PC-3 (cell line): ENCODE data around the gene KCNN1. TPM values are rescaled to one million over a fixed set of nuclear protein-coding genes. Genes with fewer than 3 reads are reported as not detected.

Experiments
- ATAC-seq: fragments of 200-7000 bp; cut with Tn5 transposase; 2 replicates; pipeline ENCODE4 v1.9.1; 2020; ENCODE audit warnings: mild to moderate bottlenecking, moderate library complexity
- BruUV-seq: library from RNA; stranded (reverse); fragments of 400-500 nt; replicated peaks from 2 replicates; lab custom pipeline; 2021; lab: Mats Ljungman, UMichigan
- CTCF ChIA-PET: fragments of 300-600 bp; sonication (Branson Sonifier 250); formaldehyde crosslinking; loops from one replicate; lab custom pipeline; 2022; ENCODE audit warnings: antibody characterized with exemption; lab: Charles Lee
- POLR2A ChIA-PET: fragments of 300-600 bp; sonication (Branson Sonifier 250); formaldehyde crosslinking; loops from one replicate; lab custom pipeline; 2022; ENCODE audit warnings: antibody characterized with exemption; ENCODE audit not compliant: unreplicated experiment; lab: Charles Lee
- DNase-seq: peaks from one replicate; pipeline ENCODE4 v3.0.0-alpha.2; 2015
- H2AFZ ChIP-seq: fragments of 300-600 bp; sonication (generic); 2 replicates; pipeline ENCODE4 v1.6.0; 2016; ENCODE audit warnings: antibody characterized with exemption, low read length
- H3F3A ChIP-seq: fragments of 300-600 bp; sonication (generic); one replicate; pipeline ENCODE4 v1.6.0; 2017; ENCODE audit warnings: antibody characterized with exemption, low read length, control low read depth, mild to moderate bottlenecking; ENCODE audit not compliant: unreplicated experiment
- H3K27ac ChIP-seq: fragments of 300-600 bp; sonication (generic); 2 replicates; pipeline ENCODE4 v1.5.1; 2016; ENCODE audit warnings: mild to moderate bottlenecking, low read length
- H3K27me3 ChIP-seq: fragments of 300-600 bp; sonication (generic); 2 replicates; pipeline ENCODE4 v1.6.1; 2016; ENCODE audit warnings: low read length, mixed read lengths
- H3K36me3 ChIP-seq: fragments of 300-600 bp; sonication (generic); 2 replicates; pipeline ENCODE4 v1.6.1; 2016; ENCODE audit warnings: low read depth, mixed run types, low read length, mixed read lengths
- H3K4me1 ChIP-seq: fragments of 300-600 bp; sonication (generic); 2 replicates; pipeline ENCODE4 v1.5.1; 2016; ENCODE audit warnings: low read length; ENCODE audit not compliant: insufficient read depth
- H3K4me2 ChIP-seq: fragments of 300-600 bp; sonication (generic); 2 replicates; pipeline ENCODE4 v1.6.0; 2016; ENCODE audit warnings: low read length
- H3K4me3 ChIP-seq: fragments of 300-600 bp; sonication (generic); 2 replicates; pipeline ENCODE4 v1.5.1; 2016; ENCODE audit warnings: mild to moderate bottlenecking, low read length, mixed read lengths
- H3K79me2 ChIP-seq: fragments of 300-600 bp; sonication (generic); 2 replicates; pipeline ENCODE4 v1.6.1; 2017; ENCODE audit warnings: low read length, mixed read lengths
- H3K9ac ChIP-seq: fragments of 300-600 bp; sonication (generic); 2 replicates; pipeline ENCODE4 v1.6.0; 2016; ENCODE audit warnings: mild to moderate bottlenecking, low read length
- H3K9me2 ChIP-seq: fragments of 300-600 bp; sonication (generic); replicated peaks from 2 replicates; pipeline ENCODE4 v1.6.1; 2016; ENCODE audit warnings: mixed run types, low read length, mixed read lengths
- H3K9me3 ChIP-seq: fragments of 300-600 bp; sonication (generic); 2 replicates; pipeline ENCODE4 v1.6.1; 2016; ENCODE audit warnings: low read length, mixed read lengths
- H4K20me1 ChIP-seq: fragments of 300-600 bp; sonication (generic); 2 replicates; pipeline ENCODE4 v1.6.1; 2016; ENCODE audit warnings: low read length, mixed read lengths
- EZH2 ChIP-seq: fragments of 300-600 bp; sonication (generic); IDR thresholded peaks from one replicate; pipeline ENCODE4 v1.6.1; 2017; ENCODE audit warnings: antibody characterized with exemption, mild to moderate bottlenecking, low read length; ENCODE audit not compliant: unreplicated experiment
- EZH2phosphoT487 ChIP-seq: fragments of 300-600 bp; sonication (generic); IDR thresholded peaks from 2 replicates; pipeline ENCODE4 v1.6.1; 2018; ENCODE audit warnings: mild to moderate bottlenecking, antibody characterized with exemption, low read length, borderline replicate concordance
- intact Hi-C: fragments of 100-400 bp; cut with micrococcal nuclease; formaldehyde crosslinking; loops from 2 replicates; pipeline ENCODE4 v1.9.0; 2023
- total RNA-seq: library from RNA; depleted of rRNA; stranded (reverse); fragments of >200 nt; gene quantifications from 2 replicates; pipeline ENCODE4 v1.2.3, GENCODE V29; 2014
- TF ChIP-seq, protein P1 (sequence below): fragments of 300-600 bp; sonication (generic); conservative IDR thresholded peaks from 2 replicates; pipeline ENCODE4 v1.5.1; 2017; ENCODE audit warnings: antibody characterized with exemption, low read depth, mild to moderate bottlenecking, low read length

The KCNN1 gene
- total RNA-seq, 1 experiment from 2014 or later, result not detected

GRCh38 chr19:17996826-17997316 is 30.0 kb downstream of the KCNN1 start:
- H3K9ac ChIP-seq, result no peak overlapping the region
- no peak overlapping the region for H3K27ac ChIP-seq
- TF ChIP-seq EZH2phosphoT487 (no peak), EZH2 (no peak)
- TF ChIP-seq, protein P1, sequence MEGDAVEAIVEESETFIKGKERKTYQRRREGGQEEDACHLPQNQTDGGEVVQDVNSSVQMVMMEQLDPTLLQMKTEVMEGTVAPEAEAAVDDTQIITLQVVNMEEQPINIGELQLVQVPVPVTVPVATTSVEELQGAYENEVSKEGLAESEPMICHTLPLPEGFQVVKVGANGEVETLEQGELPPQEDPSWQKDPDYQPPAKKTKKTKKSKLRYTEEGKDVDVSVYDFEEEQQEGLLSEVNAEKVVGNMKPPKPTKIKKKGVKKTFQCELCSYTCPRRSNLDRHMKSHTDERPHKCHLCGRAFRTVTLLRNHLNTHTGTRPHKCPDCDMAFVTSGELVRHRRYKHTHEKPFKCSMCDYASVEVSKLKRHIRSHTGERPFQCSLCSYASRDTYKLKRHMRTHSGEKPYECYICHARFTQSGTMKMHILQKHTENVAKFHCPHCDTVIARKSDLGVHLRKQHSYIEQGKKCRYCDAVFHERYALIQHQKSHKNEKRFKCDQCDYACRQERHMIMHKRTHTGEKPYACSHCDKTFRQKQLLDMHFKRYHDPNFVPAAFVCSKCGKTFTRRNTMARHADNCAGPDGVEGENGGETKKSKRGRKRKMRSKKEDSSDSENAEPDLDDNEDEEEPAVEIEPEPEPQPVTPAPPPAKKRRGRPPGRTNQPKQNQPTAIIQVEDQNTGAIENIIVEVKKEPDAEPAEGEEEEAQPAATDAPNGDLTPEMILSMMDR, result peak; percentile 93
- intact Hi-C loops, result loop anchor here (1.0 to 5.0 kb wide), 2 partner anchors 59 to 125 kb away; partner anchors contain the start of gene SLC5A5
- H2AFZ ChIP-seq, result peak overlapping the region; percentile 6; the same call in 1 of the 2 replicates
- no TSS peak for BruUV-seq
- no peaks in the 10 kb centered on the region for H3K9me3 ChIP-seq
- peaks cover 6% of the 10 kb centered on the region for H3F3A ChIP-seq
- H3K27me3 ChIP-seq, result no peaks in the 10 kb centered on the region
- no peaks in the 10 kb centered on the region for H3K9me2 ChIP-seq
- no peaks in the 10 kb centered on the region for H4K20me1 ChIP-seq
- H3K4me2 ChIP-seq, result peak overlapping the region; percentile 68; the same call in 1 of the 2 replicates
- H3K36me3 ChIP-seq, result no peaks in the 10 kb centered on the region
- H3K4me3 ChIP-seq, result peak overlapping the region; percentile 48; the same call in 1 of the 2 replicates
- POLR2A ChIA-PET, result no interaction called here
- CTCF ChIA-PET, result interaction anchor here (1.2 to 3.0 kb wide), 2 partner anchors 18 to 59 kb away, joined by 4 to 18 read pairs; no protein-coding TSS in a partner anchor
- H3K79me2 ChIP-seq, result peaks cover 6% of the 10 kb centered on the region
- peak; percentile 90 for DNase-seq
- peaks cover 15% of the 10 kb centered on the region for H3K4me1 ChIP-seq
- peak; percentile 60 for ATAC-seq

DNA sequence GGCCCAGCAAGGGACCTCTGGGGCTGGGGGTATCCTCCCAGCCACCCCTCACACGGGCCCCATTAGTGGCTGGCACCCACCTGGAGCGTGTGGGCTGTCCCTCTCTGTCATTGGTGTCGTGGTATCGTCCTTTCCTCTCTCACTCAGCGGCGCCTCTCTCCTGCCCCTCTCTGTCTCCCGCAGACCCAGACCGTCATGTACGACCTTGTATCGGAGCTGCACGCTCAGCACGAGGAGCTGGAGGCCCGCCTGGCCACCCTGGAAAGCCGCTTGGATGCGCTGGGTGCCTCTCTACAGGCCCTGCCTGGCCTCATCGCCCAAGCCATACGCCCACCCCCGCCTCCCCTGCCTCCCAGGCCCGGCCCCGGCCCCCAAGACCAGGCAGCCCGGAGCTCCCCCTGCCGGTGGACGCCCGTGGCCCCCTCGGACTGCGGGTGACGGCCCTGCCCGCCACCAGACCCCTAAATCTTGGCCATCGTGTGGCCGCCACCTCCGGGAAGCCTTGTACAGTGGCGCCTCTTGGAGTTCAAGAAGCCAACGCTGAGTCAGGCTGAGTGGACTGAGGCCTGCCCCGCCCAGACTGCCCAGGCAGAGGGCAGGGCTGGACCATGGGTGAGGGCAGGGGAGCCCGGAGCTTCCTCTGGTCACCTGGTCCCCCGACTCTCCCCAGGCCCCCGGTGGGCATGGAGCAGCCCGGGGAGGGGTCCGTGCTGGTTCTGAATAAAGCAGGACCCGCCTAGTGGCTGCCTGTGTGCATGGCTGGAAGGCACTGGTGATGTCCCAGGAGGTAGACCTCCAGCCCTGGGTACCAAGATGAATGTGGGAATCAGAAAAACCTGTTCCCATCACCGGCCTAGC is 31.3 kb downstream of the KCNN1 start:
- H3K36me3 ChIP-seq, result no peaks in the 10 kb centered on the region
- H3F3A ChIP-seq, result peaks cover 6% of the 10 kb centered on the region
- no peaks in the 10 kb centered on the region for H3K27me3 ChIP-seq
- intact Hi-C loops, result loop anchor here (1.0 to 5.0 kb wide), 2 partner anchors 60 to 126 kb away; partner anchors contain the start of gene SLC5A5
- no peaks in the 10 kb centered on the region for H3K9me2 ChIP-seq
- 0 out of 2 replicates have a peak overlapping the region, but pooled peaks have one; percentile 7 for H3K9ac ChIP-seq
- peak overlapping the region; percentile 68 for H3K4me2 ChIP-seq
- peak; percentile 60 for ATAC-seq
- H3K4me1 ChIP-seq, result peaks cover 20% of the 10 kb centered on the region
- no TSS peak for BruUV-seq
- H2AFZ ChIP-seq, result peak overlapping the region; percentile 39
- peak overlapping the region; percentile 5; the same call in 1 of the 2 replicates for H3K27ac ChIP-seq
- DNase-seq, result peak; percentile 59
- POLR2A ChIA-PET, result no interaction called here
- H3K79me2 ChIP-seq, result peaks cover 19% of the 10 kb centered on the region
- peak overlapping the region; percentile 48 for H3K4me3 ChIP-seq
- H3K9me3 ChIP-seq, result no peaks in the 10 kb centered on the region
- no peaks in the 10 kb centered on the region for H4K20me1 ChIP-seq
- no peak for TF ChIP-seq EZH2
- TF ChIP-seq, protein P1, result peak; percentile 28; the same call in 1 of the 2 replicates
- CTCF ChIA-PET, result interaction anchor here (0.6 to 3.0 kb wide), 3 partner anchors 19 to 60 kb away, joined by 3 to 18 read pairs (median 4); no protein-coding TSS in a partner anchor
